ENCODE measurements around the gene KCNQ2.

KCNQ2 gene

DNA sequence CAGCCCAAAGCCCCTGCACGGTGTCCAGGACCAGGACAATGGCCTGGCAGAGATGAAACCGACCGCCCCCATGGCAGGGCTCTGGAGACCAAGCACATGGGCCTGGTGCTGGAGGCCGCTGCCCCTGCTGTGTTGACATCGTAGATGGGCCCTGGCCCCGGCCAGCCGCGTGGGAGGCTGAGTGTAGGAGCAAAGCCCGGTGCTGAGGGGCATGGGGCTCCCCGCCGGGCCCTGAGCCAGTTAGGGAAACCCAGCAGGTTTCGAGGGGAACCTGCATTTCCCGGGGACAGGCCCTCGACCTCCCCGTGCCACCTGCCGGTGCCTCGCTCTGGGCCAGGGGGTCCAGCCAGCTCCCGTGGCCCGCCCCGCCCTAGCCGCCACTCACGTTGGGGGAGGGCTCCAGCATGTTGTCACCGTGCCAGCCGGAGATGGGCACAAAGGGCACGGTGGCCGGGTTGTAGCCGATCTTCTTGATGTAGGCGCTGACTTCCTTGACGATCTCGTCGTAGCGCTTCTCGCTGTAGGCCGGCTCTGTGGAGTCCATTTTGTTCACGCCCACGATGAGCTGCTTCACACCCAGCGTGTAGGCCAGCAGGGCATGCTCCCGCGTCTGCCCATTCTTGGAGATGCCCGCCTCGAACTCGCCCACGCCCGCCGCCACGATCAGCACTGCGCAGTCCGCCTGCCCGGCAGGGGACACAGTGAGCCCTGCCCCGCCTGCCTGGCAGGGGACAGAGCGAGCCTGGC lies 22.1 kb upstream of the KCNQ2 start:
- H3K9ac ChIP-seq (ENCODE audit: low read length): no peak overlapping the region
- H3K27me3 ChIP-seq (ENCODE audit: control insufficient read depth in 1 of 2, insufficient read depth in 2 of 2, low read length in 2 of 2): peaks cover 9 to 58% of the 10 kb centered on the region in 2 donors
- no peaks in the 10 kb centered on the region for H3K36me3 ChIP-seq (ENCODE audit: insufficient read depth, low read length)
- no peak overlapping the region for H3K27ac ChIP-seq (ENCODE audit: low read depth, low read length)
- no peaks in the 10 kb centered on the region for H3K9me3 ChIP-seq (ENCODE audit: low read length)
- no peak overlapping the region for H3K4me3 ChIP-seq (ENCODE audit: low read depth in 1 of 2, low read length in 2 of 2)
- H3K4me1 ChIP-seq (ENCODE audit: insufficient read depth, low read length): no peaks in the 10 kb centered on the region

DNA sequence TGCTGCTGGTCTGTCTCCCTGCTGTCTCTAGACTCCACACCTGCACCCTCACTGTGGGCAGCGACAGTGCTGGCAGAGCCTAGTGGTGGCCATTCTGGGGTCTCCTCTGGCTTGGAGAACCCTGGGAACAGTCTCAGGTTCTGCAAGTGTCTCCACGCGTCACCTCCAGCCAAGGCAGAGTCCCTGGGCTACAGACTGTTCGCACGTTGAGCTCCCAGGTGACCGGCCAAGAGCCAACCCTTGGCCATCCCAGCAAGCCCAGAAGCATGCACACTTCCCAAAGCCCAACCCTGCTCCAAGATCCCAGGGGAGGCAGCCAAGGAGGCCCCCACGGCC lies 21.6 kb upstream of the KCNQ2 start:
- H3K4me3 ChIP-seq (ENCODE audit: low read depth in 1 of 2, low read length in 2 of 2): no peak overlapping the region
- peaks cover 9 to 60% of the 10 kb centered on the region in 2 donors for H3K27me3 ChIP-seq (ENCODE audit: control insufficient read depth in 1 of 2, insufficient read depth in 2 of 2, low read length in 2 of 2)
- H3K9me3 ChIP-seq (ENCODE audit: low read length): no peaks in the 10 kb centered on the region
- H3K36me3 ChIP-seq (ENCODE audit: insufficient read depth, low read length): no peaks in the 10 kb centered on the region
- no peak overlapping the region for H3K9ac ChIP-seq (ENCODE audit: low read length)
- no peak overlapping the region for H3K27ac ChIP-seq (ENCODE audit: low read depth, low read length)
- no peaks in the 10 kb centered on the region for H3K4me1 ChIP-seq (ENCODE audit: insufficient read depth, low read length)

DNA sequence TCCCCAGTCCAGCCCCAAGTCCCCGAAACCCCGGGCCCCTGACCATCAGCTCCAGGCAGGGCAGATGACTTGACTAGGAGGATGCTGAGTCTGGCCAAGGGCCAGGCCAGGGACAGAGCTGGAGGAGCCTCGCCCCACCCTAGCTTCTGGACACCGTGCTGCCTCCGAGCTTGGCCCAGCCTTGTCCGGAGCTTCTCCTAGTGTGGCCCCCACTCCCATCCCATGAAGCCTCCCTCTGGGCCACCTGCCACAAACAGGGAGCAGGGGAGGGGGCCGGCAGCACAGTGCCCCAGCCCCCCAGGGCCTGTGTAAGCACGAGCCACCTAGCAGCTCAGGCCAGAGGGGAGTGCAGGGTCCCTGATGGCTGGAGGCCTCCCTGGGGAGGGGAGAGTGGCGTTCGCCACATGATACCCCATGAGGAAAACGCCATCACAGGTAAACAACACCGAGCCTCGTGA lies 21.1 kb upstream of the KCNQ2 start:
- Histone ChIP-seq H3K4me1 (ENCODE audit: insufficient read depth, low read length) (no peaks in the 10 kb centered on the region), H3K36me3 (ENCODE audit: insufficient read depth, low read length) (no peaks in the 10 kb centered on the region), H3K27ac (ENCODE audit: low read depth, low read length) (no peak overlapping the region), H3K9ac (ENCODE audit: low read length) (no peak overlapping the region), H3K9me3 (ENCODE audit: low read length) (no peaks in the 10 kb centered on the region), H3K4me3 (ENCODE audit: low read depth in 1 of 2, low read length in 2 of 2) (no peak overlapping the region), H3K27me3 (ENCODE audit: control insufficient read depth in 1 of 2, insufficient read depth in 2 of 2, low read length in 2 of 2) (peaks cover 9 to 64% of the 10 kb centered on the region in 2 donors)

GRCh38 chr20:63492982-63493381 lies 20.5 kb upstream of the KCNQ2 start:
- H3K4me1 ChIP-seq (ENCODE audit: insufficient read depth, low read length): no peaks in the 10 kb centered on the region
- no peak overlapping the region for H3K27ac ChIP-seq (ENCODE audit: low read depth, low read length)
- no peaks in the 10 kb centered on the region for H3K36me3 ChIP-seq (ENCODE audit: insufficient read depth, low read length)
- peaks cover 8 to 61% of the 10 kb centered on the region in 2 donors for H3K27me3 ChIP-seq (ENCODE audit: control insufficient read depth in 1 of 2, insufficient read depth in 2 of 2, low read length in 2 of 2)
- no peak overlapping the region for H3K4me3 ChIP-seq (ENCODE audit: low read depth in 1 of 2, low read length in 2 of 2)
- no peak overlapping the region for H3K9ac ChIP-seq (ENCODE audit: low read length)
- no peaks in the 10 kb centered on the region for H3K9me3 ChIP-seq (ENCODE audit: low read length)

- H3K4me3 ChIP-seq (ENCODE audit: low read depth in 1 of 2, low read length in 2 of 2): no peak overlapping the region
- H3K27me3 ChIP-seq (ENCODE audit: control insufficient read depth in 1 of 2, insufficient read depth in 2 of 2, low read length in 2 of 2): peaks cover 3 to 60% of the 10 kb centered on the region in 2 donors
- no peaks in the 10 kb centered on the region for H3K36me3 ChIP-seq (ENCODE audit: insufficient read depth, low read length)
- no peak overlapping the region for H3K9ac ChIP-seq (ENCODE audit: low read length)
- H3K9me3 ChIP-seq (ENCODE audit: low read length): no peaks in the 10 kb centered on the region
- H3K27ac ChIP-seq (ENCODE audit: low read depth, low read length): no peak overlapping the region
- no peaks in the 10 kb centered on the region for H3K4me1 ChIP-seq (ENCODE audit: insufficient read depth, low read length)
These were observed 20.1 kb upstream of the KCNQ2 start for GRCh38 chr20:63492518-63492917.

- Histone ChIP-seq H3K4me1 (ENCODE audit: insufficient read depth, low read length) (no peaks in the 10 kb centered on the region), H3K9ac (ENCODE audit: low read length) (no peak overlapping the region), H3K4me3 (ENCODE audit: low read depth in 1 of 2, low read length in 2 of 2) (no peak overlapping the region), H3K9me3 (ENCODE audit: low read length) (no peaks in the 10 kb centered on the region), H3K27ac (ENCODE audit: low read depth, low read length) (no peak overlapping the region), H3K36me3 (ENCODE audit: insufficient read depth, low read length) (no peaks in the 10 kb centered on the region), H3K27me3 (ENCODE audit: control insufficient read depth in 1 of 2, insufficient read depth in 2 of 2, low read length in 2 of 2) (peaks cover 0 to 58% of the 10 kb centered on the region in 2 donors)
These were observed 19.3 kb upstream of the KCNQ2 start for GRCh38 chr20:63491635-63492230.

DNA sequence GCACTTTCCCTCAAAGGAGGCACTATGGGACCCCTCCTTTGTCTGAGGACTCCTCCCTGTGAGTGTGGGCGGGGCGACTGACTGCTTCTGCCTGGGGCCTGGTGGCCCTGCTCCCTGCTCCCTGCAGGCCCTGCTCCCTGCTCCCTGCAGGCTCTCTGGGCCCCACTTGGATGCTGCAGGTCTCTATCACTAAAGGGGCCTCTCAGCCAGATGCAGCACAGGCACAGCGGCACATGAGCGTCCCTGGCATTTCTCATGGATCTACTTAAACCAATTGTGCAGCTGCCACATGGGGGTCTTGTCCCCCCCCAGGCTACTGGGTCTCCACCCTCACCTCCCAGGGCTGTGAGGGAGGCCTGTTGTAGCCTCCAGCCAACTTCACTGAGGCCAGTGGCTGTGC lies 18.6 kb upstream of the KCNQ2 start:
- Histone ChIP-seq H3K9me3 (ENCODE audit: low read length) (no peaks in the 10 kb centered on the region), H3K4me1 (ENCODE audit: insufficient read depth, low read length) (no peaks in the 10 kb centered on the region), H3K27ac (ENCODE audit: low read depth, low read length) (no peak overlapping the region), H3K27me3 (ENCODE audit: control insufficient read depth in 1 of 2, insufficient read depth in 2 of 2, low read length in 2 of 2) (peaks cover 0 to 56% of the 10 kb centered on the region in 2 donors), H3K9ac (ENCODE audit: low read length) (no peak overlapping the region), H3K4me3 (ENCODE audit: low read depth in 1 of 2, low read length in 2 of 2) (no peak overlapping the region), H3K36me3 (ENCODE audit: insufficient read depth, low read length) (no peaks in the 10 kb centered on the region)

DNA sequence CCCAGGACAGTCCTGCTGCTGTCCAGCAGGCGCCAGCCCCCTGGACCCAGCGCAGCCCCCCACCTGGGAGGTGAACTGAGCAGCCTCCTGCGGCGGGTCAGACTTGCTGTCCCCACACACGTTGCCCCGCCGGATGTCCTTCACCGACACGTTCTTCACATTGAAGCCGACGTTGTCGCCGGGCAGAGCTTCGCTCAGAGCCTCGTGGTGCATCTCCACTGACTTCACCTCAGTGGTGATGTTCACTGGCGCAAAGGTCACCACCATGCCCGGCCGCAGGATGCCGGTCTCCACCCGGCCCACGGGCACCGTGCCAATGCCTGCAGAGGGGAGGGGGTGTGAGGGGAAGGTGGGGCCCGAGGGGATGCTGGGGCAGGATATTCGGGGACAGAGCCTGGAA lies 18.0 kb upstream of the KCNQ2 start:
- H3K4me1 ChIP-seq (ENCODE audit: insufficient read depth, low read length): no peaks in the 10 kb centered on the region
- no peak overlapping the region for H3K27ac ChIP-seq (ENCODE audit: low read depth, low read length)
- no peaks in the 10 kb centered on the region for H3K9me3 ChIP-seq (ENCODE audit: low read length)
- no peak overlapping the region for H3K9ac ChIP-seq (ENCODE audit: low read length)
- H3K36me3 ChIP-seq (ENCODE audit: insufficient read depth, low read length): no peaks in the 10 kb centered on the region
- H3K4me3 ChIP-seq (ENCODE audit: low read depth in 1 of 2, low read length in 2 of 2): no peak overlapping the region
- H3K27me3 ChIP-seq (ENCODE audit: control insufficient read depth in 1 of 2, insufficient read depth in 2 of 2, low read length in 2 of 2): peaks cover 0 to 56% of the 10 kb centered on the region in 2 donors

DNA sequence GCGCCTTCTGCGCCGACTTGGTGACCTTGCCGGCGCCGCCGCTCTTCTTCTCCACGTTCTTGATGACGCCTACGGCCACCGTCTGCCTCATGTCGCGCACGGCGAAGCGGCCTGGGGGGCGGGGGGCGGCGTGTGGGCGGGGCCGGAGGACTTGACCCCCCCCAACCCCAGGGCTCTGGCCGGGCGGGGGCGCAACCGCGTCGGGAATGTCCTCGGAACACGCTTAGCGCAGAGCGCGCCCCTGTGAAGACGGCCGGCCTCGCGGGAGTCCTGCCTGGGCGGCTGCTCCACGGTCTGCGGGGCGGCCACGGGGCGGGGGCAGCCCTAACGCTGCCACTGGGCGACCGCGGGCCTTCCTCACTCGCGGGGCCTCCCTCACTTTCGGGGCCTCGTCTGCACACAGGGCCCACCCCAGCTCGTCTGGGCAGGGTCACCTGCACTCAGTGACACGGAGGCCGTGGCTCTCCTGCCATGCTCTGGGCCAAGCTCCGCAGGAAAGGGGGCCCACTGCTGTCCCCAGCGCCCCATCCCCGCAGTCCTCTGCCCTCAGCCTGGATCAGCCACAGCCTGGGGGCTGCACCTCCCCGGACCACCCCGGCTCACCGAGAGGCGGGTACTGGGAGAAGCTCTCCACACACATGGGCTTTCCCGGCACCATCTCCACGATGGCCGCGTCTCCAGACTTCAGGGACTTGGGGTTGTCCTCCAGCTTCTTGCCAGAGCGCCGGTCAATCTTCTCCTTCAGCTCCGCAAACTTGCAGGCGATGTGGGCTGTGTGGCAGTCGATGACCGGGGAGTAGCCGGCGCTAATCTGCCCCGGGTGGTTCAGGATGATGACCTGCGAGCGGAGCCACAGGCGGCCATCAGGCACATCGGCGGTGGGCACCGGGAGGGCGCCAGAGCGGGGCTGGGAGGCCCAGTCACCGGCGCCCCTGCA lies 16.1 kb upstream of the KCNQ2 start:
- H3K9ac ChIP-seq (ENCODE audit: low read length): no peak overlapping the region
- H3K9me3 ChIP-seq (ENCODE audit: low read length): no peaks in the 10 kb centered on the region
- H3K27me3 ChIP-seq (ENCODE audit: control insufficient read depth in 1 of 2, insufficient read depth in 2 of 2, low read length in 2 of 2): peaks cover 0 to 61% of the 10 kb centered on the region in 2 donors
- no peak overlapping the region for H3K27ac ChIP-seq (ENCODE audit: low read depth, low read length)
- no peaks in the 10 kb centered on the region for H3K36me3 ChIP-seq (ENCODE audit: insufficient read depth, low read length)
- H3K4me3 ChIP-seq (ENCODE audit: low read depth in 1 of 2, low read length in 2 of 2): no peak overlapping the region
- H3K4me1 ChIP-seq (ENCODE audit: insufficient read depth, low read length): no peaks in the 10 kb centered on the region

DNA sequence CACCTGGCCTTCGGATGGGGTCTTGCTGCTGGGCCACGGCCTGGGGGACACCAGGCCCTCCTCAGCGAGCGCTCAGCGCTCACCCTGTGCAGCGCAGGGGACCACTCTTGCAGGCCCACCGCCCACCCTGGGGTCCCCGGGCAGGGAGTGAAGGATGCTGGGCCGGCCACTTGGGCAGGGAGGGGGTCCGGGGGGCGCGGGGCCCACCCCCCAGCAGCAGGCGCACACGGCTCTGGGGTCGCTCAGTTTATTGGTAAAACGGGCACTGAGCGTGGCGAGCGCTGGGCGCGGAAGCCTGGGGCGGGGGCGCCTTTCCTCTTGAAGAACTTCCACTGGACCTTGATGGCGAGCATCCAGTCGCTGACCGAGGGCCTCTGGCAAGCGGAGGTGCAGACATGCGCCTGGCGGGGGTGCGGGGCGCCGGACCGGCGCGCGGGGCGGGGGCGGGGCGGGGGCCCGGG lies 15.4 kb upstream of the KCNQ2 start:
- H3K9ac ChIP-seq (ENCODE audit: low read length): no peak overlapping the region
- no peak overlapping the region for H3K4me3 ChIP-seq (ENCODE audit: low read depth in 1 of 2, low read length in 2 of 2)
- no peaks in the 10 kb centered on the region for H3K36me3 ChIP-seq (ENCODE audit: insufficient read depth, low read length)
- peaks cover 0 to 63% of the 10 kb centered on the region in 2 donors for H3K27me3 ChIP-seq (ENCODE audit: control insufficient read depth in 1 of 2, insufficient read depth in 2 of 2, low read length in 2 of 2)
- H3K4me1 ChIP-seq (ENCODE audit: insufficient read depth, low read length): no peaks in the 10 kb centered on the region
- no peaks in the 10 kb centered on the region for H3K9me3 ChIP-seq (ENCODE audit: low read length)
- H3K27ac ChIP-seq (ENCODE audit: low read depth, low read length): no peak overlapping the region

- no peak overlapping the region for H3K4me3 ChIP-seq (ENCODE audit: low read depth in 1 of 2, low read length in 2 of 2)
- no peaks in the 10 kb centered on the region for H3K4me1 ChIP-seq (ENCODE audit: insufficient read depth, low read length)
- no peak overlapping the region for H3K9ac ChIP-seq (ENCODE audit: low read length)
- no peaks in the 10 kb centered on the region for H3K36me3 ChIP-seq (ENCODE audit: insufficient read depth, low read length)
- H3K27ac ChIP-seq (ENCODE audit: low read depth, low read length): no peak overlapping the region
- no peaks in the 10 kb centered on the region for H3K9me3 ChIP-seq (ENCODE audit: low read length)
- peaks cover 0 to 69% of the 10 kb centered on the region in 2 donors for H3K27me3 ChIP-seq (ENCODE audit: control insufficient read depth in 1 of 2, insufficient read depth in 2 of 2, low read length in 2 of 2)
These were observed 14.8 kb upstream of the KCNQ2 start for GRCh38 chr20:63487116-63487764.
